ENCODE data around the gene CDK8.

Gene CDK8

GRCh38 chr13:26344980-26345379 lies 91.1 kb downstream of the CDK8 start:
- peak; percentile 26 for DNase-seq (ENCODE audit: low read depth)
- TF ChIP-seq, protein P1, sequence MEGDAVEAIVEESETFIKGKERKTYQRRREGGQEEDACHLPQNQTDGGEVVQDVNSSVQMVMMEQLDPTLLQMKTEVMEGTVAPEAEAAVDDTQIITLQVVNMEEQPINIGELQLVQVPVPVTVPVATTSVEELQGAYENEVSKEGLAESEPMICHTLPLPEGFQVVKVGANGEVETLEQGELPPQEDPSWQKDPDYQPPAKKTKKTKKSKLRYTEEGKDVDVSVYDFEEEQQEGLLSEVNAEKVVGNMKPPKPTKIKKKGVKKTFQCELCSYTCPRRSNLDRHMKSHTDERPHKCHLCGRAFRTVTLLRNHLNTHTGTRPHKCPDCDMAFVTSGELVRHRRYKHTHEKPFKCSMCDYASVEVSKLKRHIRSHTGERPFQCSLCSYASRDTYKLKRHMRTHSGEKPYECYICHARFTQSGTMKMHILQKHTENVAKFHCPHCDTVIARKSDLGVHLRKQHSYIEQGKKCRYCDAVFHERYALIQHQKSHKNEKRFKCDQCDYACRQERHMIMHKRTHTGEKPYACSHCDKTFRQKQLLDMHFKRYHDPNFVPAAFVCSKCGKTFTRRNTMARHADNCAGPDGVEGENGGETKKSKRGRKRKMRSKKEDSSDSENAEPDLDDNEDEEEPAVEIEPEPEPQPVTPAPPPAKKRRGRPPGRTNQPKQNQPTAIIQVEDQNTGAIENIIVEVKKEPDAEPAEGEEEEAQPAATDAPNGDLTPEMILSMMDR (conservative IDR thresholded peaks at IDR 0.05; ENCODE audit: low read depth, low read length): no peak
- H3K4me3 ChIP-seq (ENCODE audit: low read length): no peak overlapping the region

- no peak for DNase-seq (ENCODE audit: low read depth)
- TF ChIP-seq, protein P1 (conservative IDR thresholded peaks at IDR 0.05; ENCODE audit: low read depth, low read length): no peak
- no peak overlapping the region for H3K4me3 ChIP-seq (ENCODE audit: low read length)
Observed at GRCh38 chr13:26348966-26349365, 95.0 kb downstream of the CDK8 start.

DNA sequence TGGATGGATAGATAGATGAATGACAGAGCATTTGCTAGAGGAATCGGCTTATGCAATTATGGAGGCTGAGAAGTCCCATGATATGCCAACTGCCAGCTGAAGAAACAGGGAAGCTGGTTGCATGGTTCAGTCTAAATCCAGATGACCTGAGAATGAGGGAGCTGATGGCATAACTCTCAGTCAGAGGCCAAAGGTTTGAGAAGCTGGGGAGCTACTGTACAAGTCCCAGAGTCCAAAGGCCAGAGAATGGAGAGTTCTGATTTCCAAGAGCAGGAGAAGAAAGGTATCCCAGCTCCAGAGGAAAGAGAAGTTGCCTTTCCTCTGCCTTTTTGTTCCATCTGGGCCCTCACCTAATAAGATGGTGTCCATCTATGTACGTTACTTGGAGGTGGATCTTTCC lies 108.3 kb downstream of the CDK8 start:
- TF ChIP-seq, protein P1 (conservative IDR thresholded peaks at IDR 0.05; ENCODE audit: low read depth, low read length): no peak
- DNase-seq (ENCODE audit: low read depth): no peak

GRCh38 chr13:26370553-26370952 lies 116.6 kb downstream of the CDK8 start:
- H3K4me3 ChIP-seq (ENCODE audit: low read length): no peak overlapping the region
- TF ChIP-seq, protein P1 (conservative IDR thresholded peaks at IDR 0.05; ENCODE audit: low read depth, low read length): no peak
- no peak for DNase-seq (ENCODE audit: low read depth)

More for the DNA sequence above, 108.3 kb downstream of the CDK8 start:
- no peak overlapping the region for H3K4me3 ChIP-seq (ENCODE audit: low read length)

- no peak for DNase-seq (ENCODE audit: low read depth)
- TF ChIP-seq, protein P1 (conservative IDR thresholded peaks at IDR 0.05; ENCODE audit: low read depth, low read length): no peak
- H3K4me3 ChIP-seq (ENCODE audit: low read length): no peak overlapping the region
Observed at GRCh38 chr13:26372747-26373146, 118.8 kb downstream of the CDK8 start.

DNA sequence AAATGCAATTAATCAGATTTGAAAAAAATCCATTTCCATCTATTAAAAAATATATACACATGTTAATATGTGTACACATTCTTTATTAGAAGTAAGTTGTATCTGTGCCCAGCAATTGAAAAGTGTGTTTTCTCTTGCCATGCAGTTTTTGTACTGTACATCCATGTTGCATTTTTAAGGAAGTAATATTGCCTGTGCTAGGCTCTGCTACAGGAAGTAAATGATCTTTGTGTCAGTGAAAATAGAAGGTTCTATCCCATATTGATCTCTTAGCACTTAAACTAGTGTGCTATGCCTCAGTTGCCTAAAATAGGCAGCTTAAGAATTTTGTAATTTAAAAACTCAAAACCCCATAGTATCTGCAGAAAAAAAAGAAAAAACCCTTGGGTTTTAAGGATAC lies 122.5 kb downstream of the CDK8 start:
- no peak for DNase-seq (ENCODE audit: low read depth)
- no peak overlapping the region for H3K4me3 ChIP-seq (ENCODE audit: low read length)
- TF ChIP-seq, protein P1 (conservative IDR thresholded peaks at IDR 0.05; ENCODE audit: low read depth, low read length): no peak

GRCh38 chr13:26377038-26377437 lies 123.1 kb downstream of the CDK8 start:
- no peak overlapping the region for H3K4me3 ChIP-seq (ENCODE audit: low read length)
- DNase-seq (ENCODE audit: low read depth): no peak
- TF ChIP-seq, protein P1 (conservative IDR thresholded peaks at IDR 0.05; ENCODE audit: low read depth, low read length): peak; percentile 56
